GM10266 (cell line): Measurements from ENCODE around the gene MAFB.

ENCODE experiments used
- DNase-seq: peaks from one replicate; pipeline ENCODE4 v3.0.0; 2012; ENCODE audit errors: extremely low spot score
- CTCF ChIP-seq: IDR thresholded peaks from 2 replicates; pipeline ENCODE4 v1.5.1; 2012; ENCODE audit warnings: mild to moderate bottlenecking, low read depth; ENCODE audit not compliant: control insufficient read depth, insufficient read depth; ENCODE audit errors: missing control alignments

The MAFB gene

GRCh38 chr20:40639676-40640355 lies 49.2 kb downstream of the MAFB start:
- no peak for TF ChIP-seq CTCF
- no peak for DNase-seq

GRCh38 chr20:40639132-40639531 lies 49.9 kb downstream of the MAFB start:
- DNase-seq: no peak
- no peak for TF ChIP-seq CTCF

- no peak for DNase-seq
- no peak for TF ChIP-seq CTCF
Measured at GRCh38 chr20:40638414-40638813, 50.6 kb downstream of the MAFB start.

GRCh38 chr20:40637176-40637575 lies 51.9 kb downstream of the MAFB start:
- no peak for DNase-seq

GRCh38 chr20:40636486-40636885 lies 52.5 kb downstream of the MAFB start:
- no peak for DNase-seq
- no peak for TF ChIP-seq CTCF

More at GRCh38 chr20:40637176-40637575, 51.9 kb downstream of the MAFB start:
- no peak for TF ChIP-seq CTCF

GRCh38 chr20:40635971-40636370 lies 53.1 kb downstream of the MAFB start:
- no peak for DNase-seq
- TF ChIP-seq CTCF: no peak
